SU-DHL-6 (cell line): Measurements from ENCODE around the gene TESK2.
A peak's percentile ranks its signal among the peaks of the same experiment; 100 is the strongest.

Source experiments
- H2AFZ ChIP-seq: fragments of 200-600 bp; sonication (generic); 2 replicates; pipeline ENCODE4 v1.6.1; 2014; ENCODE audit warnings: low read depth, mild to moderate bottlenecking, moderate library complexity, mixed read lengths, antibody characterized with exemption, low read length; ENCODE audit not compliant: severe bottlenecking
- H3F3A ChIP-seq: fragments of 200-600 bp; shearing (Covaris generic); 2 replicates; pipeline ENCODE4 v1.6.0; 2016; ENCODE audit warnings: antibody characterized with exemption, mild to moderate bottlenecking; ENCODE audit not compliant: insufficient read depth
- H3K27ac ChIP-seq: fragments of 200-600 bp; sonication (generic); 2 replicates; pipeline ENCODE4 v1.5.1; 2016; ENCODE audit warnings: low read depth, mild to moderate bottlenecking, low read length, moderate library complexity, mixed read lengths
- H3K27me3 ChIP-seq: fragments of 200-600 bp; sonication (generic), shearing (Covaris generic); 2 replicates; pipeline ENCODE4 v1.6.0; 2014; ENCODE audit warnings: mild to moderate bottlenecking, low read length
- H3K36me3 ChIP-seq: fragments of 200-600 bp; sonication (generic); 2 replicates; pipeline ENCODE4 v1.6.1; 2014; ENCODE audit warnings: mild to moderate bottlenecking, low read length, mixed read lengths
- H3K4me2 ChIP-seq: fragments of 300-600, 200-600 bp; shearing (Covaris generic), sonication (generic); 2 replicates; pipeline ENCODE4 v1.6.0; 2014; ENCODE audit warnings: low read length, low read depth, mild to moderate bottlenecking; ENCODE audit not compliant: poor library complexity, severe bottlenecking
- H3K4me3 ChIP-seq: fragments of 200-600 bp; sonication (generic); 2 replicates; pipeline ENCODE4 v1.5.1; 2014; ENCODE audit warnings: antibody characterized with exemption, low read length, mild to moderate bottlenecking, mixed read lengths; ENCODE audit not compliant: insufficient read depth, poor library complexity, severe bottlenecking
- H3K79me2 ChIP-seq: fragments of 200-600 bp; sonication (generic); 2 replicates; pipeline ENCODE4 v1.6.1; 2014; ENCODE audit warnings: mild to moderate bottlenecking, low read length, moderate library complexity; ENCODE audit not compliant: insufficient read depth
- H3K9ac ChIP-seq: fragments of 200-600 bp; sonication (generic); 2 replicates; pipeline ENCODE4 v1.7.0; 2014; ENCODE audit warnings: mild to moderate bottlenecking, low read length
- H3K9me2 ChIP-seq: fragments of 200-600 bp; sonication (generic); replicated peaks from 2 replicates; pipeline ENCODE4 v1.6.1; 2014; ENCODE audit warnings: low read length; ENCODE audit not compliant: insufficient read depth
- H3K9me3 ChIP-seq: fragments of 200-600 bp; sonication (generic); 2 replicates; pipeline ENCODE4 v1.6.1; 2014; ENCODE audit warnings: low read length, mixed read lengths; ENCODE audit not compliant: insufficient read depth
- H4K20me1 ChIP-seq: fragments of 200-600 bp; sonication (generic); 2 replicates; pipeline ENCODE4 v1.6.1; 2014; ENCODE audit warnings: low read depth, mild to moderate bottlenecking, antibody characterized with exemption, low read length, moderate library complexity, mixed read lengths
- CTCF ChIP-seq: fragments of 200-600 bp; sonication (generic); IDR thresholded peaks from one replicate; pipeline ENCODE4 v1.5.1; 2017; ENCODE audit warnings: antibody characterized with exemption, mild to moderate bottlenecking, low read length, moderate library complexity; ENCODE audit not compliant: insufficient read depth, poor library complexity, severe bottlenecking
- EZH2phosphoT487 ChIP-seq: fragments of 200-600 bp; sonication (generic), shearing (Covaris generic); conservative IDR thresholded peaks from 2 replicates; pipeline ENCODE4 v1.6.1; 2018; ENCODE audit warnings: mild to moderate bottlenecking, antibody characterized with exemption, low read length, moderate library complexity, mixed read lengths

TESK2 gene

GRCh38 chr1:45317166-45317565 lies 173.8 kb downstream of the TESK2 start:
- Histone ChIP-seq H3F3A (no peaks in the 10 kb centered on the region), H2AFZ (no peak overlapping the region), H3K9ac (no peak overlapping the region), H3K4me2 (no peak overlapping the region), H3K9me2 (no peaks in the 10 kb centered on the region), H3K27ac (no peak overlapping the region), H3K27me3 (no peaks in the 10 kb centered on the region), H3K36me3 (no peaks in the 10 kb centered on the region), H3K79me2 (no peaks in the 10 kb centered on the region), H4K20me1 (no peaks in the 10 kb centered on the region), H3K9me3 (no peaks in the 10 kb centered on the region), H3K4me3 (no peak overlapping the region)
- no peak for TF ChIP-seq EZH2phosphoT487
- TF ChIP-seq CTCF = no peak

GRCh38 chr1:45314266-45314665 lies 176.7 kb downstream of the TESK2 start:
- no peak overlapping the region for H3K9ac ChIP-seq
- H3K27me3 ChIP-seq = no peaks in the 10 kb centered on the region
- no peak overlapping the region for H3K4me3 ChIP-seq
- no peaks in the 10 kb centered on the region for H3K9me2 ChIP-seq
- TF ChIP-seq EZH2phosphoT487 (no peak), CTCF (no peak)
- H3K4me2 ChIP-seq = no peak overlapping the region
- H2AFZ ChIP-seq = no peak overlapping the region
- no peaks in the 10 kb centered on the region for H3K9me3 ChIP-seq
- H4K20me1 ChIP-seq = no peaks in the 10 kb centered on the region
- H3F3A ChIP-seq = no peaks in the 10 kb centered on the region
- no peak overlapping the region for H3K27ac ChIP-seq
- H3K36me3 ChIP-seq = no peaks in the 10 kb centered on the region
- no peaks in the 10 kb centered on the region for H3K79me2 ChIP-seq

GRCh38 chr1:45306905-45307304 lies 184.1 kb downstream of the TESK2 start:
- Histone ChIP-seq H3F3A (peaks cover 25% of the 10 kb centered on the region), H3K4me2 (peak overlapping the region; percentile 50), H3K9me3 (no peaks in the 10 kb centered on the region), H3K36me3 (no peaks in the 10 kb centered on the region), H3K27me3 (no peaks in the 10 kb centered on the region), H3K4me3 (no peak overlapping the region), H2AFZ (peak overlapping the region; percentile 86), H3K9ac (peak overlapping the region; percentile 39), H3K79me2 (no peaks in the 10 kb centered on the region), H4K20me1 (no peaks in the 10 kb centered on the region), H3K27ac (peak overlapping the region; percentile 45), H3K9me2 (no peaks in the 10 kb centered on the region)
- TF ChIP-seq CTCF (no peak), EZH2phosphoT487 (no peak)

- H3K27me3 ChIP-seq = no peaks in the 10 kb centered on the region
- H3K9me3 ChIP-seq = no peaks in the 10 kb centered on the region
- TF ChIP-seq CTCF = no peak
- no peak for TF ChIP-seq EZH2phosphoT487
- peak overlapping the region; percentile 50 for H3K4me2 ChIP-seq
- no peaks in the 10 kb centered on the region for H4K20me1 ChIP-seq
- peak overlapping the region; percentile 39 for H3K9ac ChIP-seq
- H3K27ac ChIP-seq = peak overlapping the region; percentile 45
- H3K36me3 ChIP-seq = no peaks in the 10 kb centered on the region
- no peaks in the 10 kb centered on the region for H3K79me2 ChIP-seq
- H2AFZ ChIP-seq = peak overlapping the region; percentile 86
- H3K9me2 ChIP-seq = no peaks in the 10 kb centered on the region
- H3F3A ChIP-seq = peaks cover 27% of the 10 kb centered on the region
- H3K4me3 ChIP-seq = no peak overlapping the region
Measured at GRCh38 chr1:45306319-45306718, 184.6 kb downstream of the TESK2 start.
